Lower leg skin (tissue), 3 donors: ENCODE results near the gene VRK1.

Experiments
- CTCF ChIP-seq, 3 donors: fragments of 450-650 bp; IDR thresholded peaks; one replicate each; pipeline ENCODE4 v1.5.1; 2016; ENCODE audit warnings: antibody characterized with exemption in 3 of 3, mild to moderate bottlenecking in 3 of 3, moderate library complexity in 2 of 3
- POLR2A ChIP-seq, 2 donors: fragments of 450-650 bp; IDR thresholded peaks; one replicate each; pipeline ENCODE4 v1.6.1; 2016 to 2017; ENCODE audit warnings: antibody characterized with exemption in 2 of 2, mild to moderate bottlenecking in 1 of 2, moderate library complexity in 1 of 2

GRCh38 chr14:96772929-96773328 lies 24.3 kb upstream of the VRK1 start:
- TF ChIP-seq POLR2A (IDR thresholded peaks at IDR 0.05) (no peak), CTCF (IDR thresholded peaks at IDR 0.05) (no peak)
